ENCODE data around the gene DACT2.

The DACT2 gene

DNA sequence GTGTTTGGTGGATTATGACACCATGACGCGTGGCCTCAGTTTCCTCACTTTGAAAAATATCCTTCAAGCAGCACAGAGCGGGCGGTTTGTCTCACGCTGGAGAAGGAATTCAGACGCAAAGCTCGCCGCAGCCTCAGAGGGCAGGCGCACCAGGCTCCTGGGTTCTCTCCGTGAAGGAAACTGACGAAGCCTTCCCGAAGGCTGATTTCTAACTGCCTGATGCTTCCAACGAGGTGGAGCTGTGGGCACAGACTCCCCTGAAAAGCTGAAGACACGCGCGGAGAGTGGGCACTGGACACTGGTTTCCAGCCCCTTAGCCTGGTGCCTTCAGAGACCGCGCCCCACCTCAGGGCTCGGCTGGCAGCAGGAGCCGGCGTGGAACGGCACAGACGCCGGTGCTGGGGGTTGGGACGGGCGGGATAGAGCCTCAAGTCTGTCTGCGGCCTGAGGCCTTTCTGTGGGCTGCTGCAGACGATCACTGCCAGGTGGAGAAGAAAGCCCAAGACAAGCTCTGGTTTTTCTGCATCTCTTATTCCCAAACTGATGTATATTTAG is 56.1 kb downstream of the DACT2 start:
- DNase-seq (ENCODE audit: low spot score): no peak

DNA sequence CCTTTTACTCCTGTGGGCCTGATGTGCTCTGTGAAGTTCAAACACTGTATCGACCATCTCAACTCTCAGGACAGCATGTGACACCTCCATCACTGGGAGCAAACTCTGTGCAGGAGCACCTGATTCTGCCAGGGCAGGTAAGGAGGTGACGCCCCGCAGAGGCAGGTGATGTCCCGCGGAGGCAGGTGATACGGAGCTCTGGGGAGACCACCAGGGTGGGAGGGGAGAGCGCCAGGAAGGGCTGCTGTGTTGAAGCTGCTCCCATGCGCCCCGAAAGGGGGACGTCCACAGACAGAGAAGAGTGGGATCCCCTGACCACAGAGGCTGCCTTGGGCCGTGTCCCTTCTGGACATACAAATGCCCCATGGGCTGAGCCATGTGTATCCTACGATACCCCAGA is 58.3 kb downstream of the DACT2 start:
- DNase-seq (ENCODE audit: low spot score): no peak

DNA sequence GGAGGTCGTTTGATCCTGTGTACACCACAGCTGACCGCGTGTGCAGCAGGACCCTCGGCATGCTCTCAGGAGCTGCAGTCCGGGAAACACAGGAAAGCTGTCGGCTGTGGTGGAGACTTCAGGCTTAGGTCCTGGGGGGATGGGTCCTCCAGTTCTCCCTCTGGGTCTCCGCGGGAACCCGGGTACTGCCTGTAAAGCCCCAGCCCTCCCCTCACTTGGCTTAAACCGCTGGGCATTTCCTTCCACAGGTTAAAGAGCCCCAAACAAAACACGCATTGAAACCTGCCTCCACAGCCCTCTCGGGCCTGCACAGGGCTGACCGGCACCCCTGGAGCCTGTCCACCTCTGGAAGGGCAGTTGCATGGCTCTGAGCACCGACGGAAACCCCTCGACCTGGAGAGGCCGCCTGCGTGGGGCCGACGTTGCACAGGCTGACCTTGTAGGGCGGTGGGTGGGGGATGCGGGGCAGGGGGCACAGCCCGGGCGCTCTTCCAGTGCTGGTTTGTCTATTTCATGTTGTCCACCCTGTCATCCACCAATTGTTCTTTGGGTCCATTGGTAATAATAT is 59.1 kb downstream of the DACT2 start:
- DNase-seq (ENCODE audit: low spot score): no peak

DNA sequence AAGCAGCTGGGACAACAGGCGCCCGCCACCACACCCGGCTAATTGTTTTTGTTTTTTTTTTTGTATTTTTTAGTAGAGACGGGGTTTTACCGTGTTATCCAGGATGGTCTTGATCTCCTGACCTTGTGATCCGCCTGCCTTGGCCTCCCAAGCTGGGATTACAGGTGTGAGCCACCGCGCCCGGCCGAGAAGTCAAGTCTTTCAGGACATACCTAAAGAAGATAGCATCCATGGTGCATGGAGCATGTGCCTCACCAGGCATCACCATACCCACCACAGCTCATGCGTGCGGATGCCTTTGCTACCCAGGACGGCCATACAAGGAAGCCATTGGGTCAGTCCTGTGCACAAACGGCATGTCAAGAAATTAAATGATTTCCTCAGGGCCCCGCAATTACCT is 60.8 kb downstream of the DACT2 start:
- DNase-seq (ENCODE audit: low spot score): no peak

DNA sequence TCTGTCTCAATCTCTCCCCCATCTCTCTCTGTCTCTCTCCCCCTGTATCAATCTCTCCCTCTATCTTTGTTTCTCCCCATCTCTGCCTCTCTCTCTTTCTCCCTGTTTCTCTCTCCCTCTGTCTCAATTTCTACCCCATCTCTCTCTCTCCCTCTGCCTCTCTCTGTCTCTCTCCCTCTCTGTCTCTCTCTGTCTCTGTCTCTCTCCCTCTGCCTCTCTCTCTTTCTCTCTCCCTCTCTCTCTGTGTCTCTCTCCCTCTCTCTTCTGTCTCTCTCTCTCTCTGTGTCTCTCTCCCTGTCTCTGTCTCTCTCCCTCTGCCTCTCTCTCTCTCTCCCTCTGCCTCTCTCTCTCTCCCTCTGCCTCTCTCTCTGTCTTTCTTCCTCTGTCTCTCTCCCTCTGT is 62.6 kb downstream of the DACT2 start:
- no peak for DNase-seq (ENCODE audit: low spot score)

Measured in COLO829 (cell line).